Measurements from ENCODE around the gene SEMA3A. TPM values are rescaled to one million over a fixed set of nuclear protein-coding genes. Genes with fewer than 3 reads are reported as not detected.

The SEMA3A gene
- total RNA-seq, 1 experiment from 2014 or later: 20.2 TPM

GRCh38 chr7:83984076-83984475 lies 210.5 kb downstream of the SEMA3A start:
- CTCF ChIA-PET: no interaction called here
- TF ChIP-seq, protein P1, sequence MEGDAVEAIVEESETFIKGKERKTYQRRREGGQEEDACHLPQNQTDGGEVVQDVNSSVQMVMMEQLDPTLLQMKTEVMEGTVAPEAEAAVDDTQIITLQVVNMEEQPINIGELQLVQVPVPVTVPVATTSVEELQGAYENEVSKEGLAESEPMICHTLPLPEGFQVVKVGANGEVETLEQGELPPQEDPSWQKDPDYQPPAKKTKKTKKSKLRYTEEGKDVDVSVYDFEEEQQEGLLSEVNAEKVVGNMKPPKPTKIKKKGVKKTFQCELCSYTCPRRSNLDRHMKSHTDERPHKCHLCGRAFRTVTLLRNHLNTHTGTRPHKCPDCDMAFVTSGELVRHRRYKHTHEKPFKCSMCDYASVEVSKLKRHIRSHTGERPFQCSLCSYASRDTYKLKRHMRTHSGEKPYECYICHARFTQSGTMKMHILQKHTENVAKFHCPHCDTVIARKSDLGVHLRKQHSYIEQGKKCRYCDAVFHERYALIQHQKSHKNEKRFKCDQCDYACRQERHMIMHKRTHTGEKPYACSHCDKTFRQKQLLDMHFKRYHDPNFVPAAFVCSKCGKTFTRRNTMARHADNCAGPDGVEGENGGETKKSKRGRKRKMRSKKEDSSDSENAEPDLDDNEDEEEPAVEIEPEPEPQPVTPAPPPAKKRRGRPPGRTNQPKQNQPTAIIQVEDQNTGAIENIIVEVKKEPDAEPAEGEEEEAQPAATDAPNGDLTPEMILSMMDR (IDR thresholded peaks at IDR 0.05; ENCODE audit: unreplicated experiment): no peak
- no peak for DNase-seq
- H3K36me3 Mint-ChIP-seq (ENCODE audit: insufficient read depth, unreplicated experiment): no peaks in the 10 kb centered on the region
- intact Hi-C loops (cut with micrococcal nuclease; ENCODE audit: unreplicated experiment): no loop called here
- BruUV-seq (replicated peaks): no TSS peak
- no peaks in the 10 kb centered on the region for H3K4me1 Mint-ChIP-seq (ENCODE audit: low read depth, unreplicated experiment)
- no peak overlapping the region for H3K4me3 Mint-ChIP-seq (ENCODE audit: low read depth, unreplicated experiment)
- H3K27me3 Mint-ChIP-seq (ENCODE audit: unreplicated experiment): no peaks in the 10 kb centered on the region
- no peaks in the 10 kb centered on the region for H3K9me3 Mint-ChIP-seq (ENCODE audit: low read depth, unreplicated experiment)
- no peak overlapping the region for H3K27ac Mint-ChIP-seq (ENCODE audit: unreplicated experiment)

- H3K4me1 Mint-ChIP-seq (ENCODE audit: low read depth, unreplicated experiment): no peaks in the 10 kb centered on the region
- TF ChIP-seq, protein P1 (IDR thresholded peaks at IDR 0.05; ENCODE audit: unreplicated experiment): no peak
- CTCF ChIA-PET: no interaction called here
Observed at GRCh38 chr7:83983606-83984005, 211.0 kb downstream of the SEMA3A start.

GRCh38 chr7:83976302-83976701 lies 218.3 kb downstream of the SEMA3A start:
- Mint-ChIP-seq H3K4me3 (ENCODE audit: low read depth, unreplicated experiment) (no peak overlapping the region), H3K4me1 (ENCODE audit: low read depth, unreplicated experiment) (no peaks in the 10 kb centered on the region), H3K36me3 (ENCODE audit: insufficient read depth, unreplicated experiment) (no peaks in the 10 kb centered on the region), H3K27ac (ENCODE audit: unreplicated experiment) (no peak overlapping the region), H3K9me3 (ENCODE audit: low read depth, unreplicated experiment) (no peaks in the 10 kb centered on the region), H3K27me3 (ENCODE audit: unreplicated experiment) (no peaks in the 10 kb centered on the region)
- TF ChIP-seq, protein P1 (IDR thresholded peaks at IDR 0.05; ENCODE audit: unreplicated experiment): peak; percentile 41
- CTCF ChIA-PET: no interaction called here
- no TSS peak for BruUV-seq (replicated peaks)
- intact Hi-C loops (cut with micrococcal nuclease; ENCODE audit: unreplicated experiment): loop anchor here (1.0 to 10.0 kb wide), 4 partner anchors 212 to 1047 kb away; no protein-coding TSS in a partner anchor
- peak; percentile 1 for DNase-seq

More at GRCh38 chr7:83983606-83984005, 211.0 kb downstream of the SEMA3A start:
- Mint-ChIP-seq H3K4me3 (ENCODE audit: low read depth, unreplicated experiment) (no peak overlapping the region), H3K9me3 (ENCODE audit: low read depth, unreplicated experiment) (no peaks in the 10 kb centered on the region), H3K27me3 (ENCODE audit: unreplicated experiment) (no peaks in the 10 kb centered on the region), H3K27ac (ENCODE audit: unreplicated experiment) (no peak overlapping the region), H3K36me3 (ENCODE audit: insufficient read depth, unreplicated experiment) (no peaks in the 10 kb centered on the region)
- DNase-seq: no peak
- BruUV-seq (replicated peaks): no TSS peak
- intact Hi-C loops (cut with micrococcal nuclease; ENCODE audit: unreplicated experiment): no loop called here

DNA sequence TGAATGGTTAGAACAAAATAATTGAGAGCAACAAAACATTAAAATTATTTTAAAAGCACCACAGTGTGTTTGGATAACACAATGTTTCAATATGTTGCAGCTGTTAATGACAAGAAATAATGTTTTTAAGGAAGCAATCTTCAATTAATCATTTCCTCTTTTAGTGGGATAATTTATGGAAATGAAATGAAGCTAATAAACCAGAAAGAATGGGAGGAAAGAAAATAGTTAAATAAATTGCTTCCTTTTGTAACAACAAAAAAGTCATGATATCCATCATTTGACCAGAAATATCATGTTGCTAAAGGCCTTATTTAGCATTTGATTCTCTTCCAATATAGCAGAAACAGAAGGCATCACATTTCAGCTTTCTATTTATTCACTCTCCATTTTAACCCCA lies 224.5 kb downstream of the SEMA3A start:
- DNase-seq: no peak
- TF ChIP-seq, protein P1 (IDR thresholded peaks at IDR 0.05; ENCODE audit: unreplicated experiment): no peak
- Mint-ChIP-seq H3K27ac (ENCODE audit: unreplicated experiment) (no peak overlapping the region), H3K36me3 (ENCODE audit: insufficient read depth, unreplicated experiment) (no peaks in the 10 kb centered on the region), H3K4me3 (ENCODE audit: low read depth, unreplicated experiment) (no peak overlapping the region), H3K9me3 (ENCODE audit: low read depth, unreplicated experiment) (no peaks in the 10 kb centered on the region), H3K4me1 (ENCODE audit: low read depth, unreplicated experiment) (no peaks in the 10 kb centered on the region), H3K27me3 (ENCODE audit: unreplicated experiment) (no peaks in the 10 kb centered on the region)
- CTCF ChIA-PET: no interaction called here
- intact Hi-C loops (cut with micrococcal nuclease; ENCODE audit: unreplicated experiment): loop anchor here (10.0 kb wide), 1 partner anchor 655 kb away; no protein-coding TSS in a partner anchor
- BruUV-seq (replicated peaks): no TSS peak

Measured in Calu3 (cell line).